Naive B cell (primary cell): ENCODE measurements around the gene RASAL1. TPM values are rescaled to one million over a fixed set of nuclear protein-coding genes. Genes with fewer than 3 reads are reported as not detected.

Experiments
- ATAC-seq, 2 donors: fragments of 150-1000 bp; cut with Tn5 transposase; 2 replicates each; pipeline ENCODE4 v1.10.0; 2021; ENCODE audit warnings: low read depth in 2 of 2, mild to moderate bottlenecking in 2 of 2, moderate library complexity in 2 of 2
- DNase-seq: peaks from one replicate; pipeline ENCODE4 v3.0.0; 2022
- H3K27ac Mint-ChIP-seq, 6 donors: one replicate each; pipeline ENCODE4 v1.8.0; 2020 to 2022; ENCODE audit warnings: mild to moderate bottlenecking in 6 of 6, mixed read lengths in 6 of 6, moderate library complexity in 5 of 6, inconsistent platforms in 2 of 6
- H3K27me3 Mint-ChIP-seq, 3 donors: one replicate each; pipeline ENCODE4 v1.8.0; 2021 to 2022; ENCODE audit warnings: mixed read lengths in 3 of 3, mild to moderate bottlenecking in 1 of 3
- H3K36me3 Mint-ChIP-seq, 2 donors: one replicate each; pipeline ENCODE4 v1.8.0; 2020 to 2022; ENCODE audit warnings: mixed read lengths in 2 of 2, inconsistent platforms in 1 of 2, mild to moderate bottlenecking in 1 of 2
- H3K4me1 Mint-ChIP-seq, 3 donors: one replicate each; pipeline ENCODE4 v1.8.0; 2020 to 2022; ENCODE audit warnings: mixed read lengths in 3 of 3, inconsistent platforms in 1 of 3, mild to moderate bottlenecking in 1 of 3, moderate library complexity in 1 of 3
- H3K4me3 Mint-ChIP-seq, 8 donors: one replicate each; pipeline ENCODE4 v1.8.0; 2020 to 2022; ENCODE audit warnings: mild to moderate bottlenecking in 8 of 8, mixed read lengths in 8 of 8, moderate library complexity in 8 of 8, inconsistent platforms in 2 of 8
- H3K9me3 Mint-ChIP-seq, 7 donors: one replicate each; pipeline ENCODE4 v1.8.0; 2020 to 2022; ENCODE audit warnings: mixed read lengths in 7 of 7, mild to moderate bottlenecking in 5 of 7, inconsistent platforms in 2 of 7, moderate library complexity in 1 of 7
- polyA plus RNA-seq, 6 donors: library from polyadenylated mRNA; unstranded; fragments of 300-500 nt; fragmentation: Illumina TruSeq; gene quantifications; one replicate each; pipeline ENCODE4 v1.2.3, GENCODE V29; 2021; ENCODE audit warnings: low read depth in 6 of 6

RASAL1 gene
- polyA plus RNA-seq, 6 donors from 2014 or later: 0.17 to 0.48 (median 0.41) TPM; not detected in 2

- H3K27me3 Mint-ChIP-seq: no peaks in the 10 kb centered on the region
- peaks cover 62 to 70% (median 62%) of the 10 kb centered on the region in 3 donors for H3K4me1 Mint-ChIP-seq
- peak overlapping the region in 4 of 6 donors; percentile 33 to 92 (median 80) for H3K27ac Mint-ChIP-seq
- no peaks in the 10 kb centered on the region for H3K9me3 Mint-ChIP-seq
- ATAC-seq (no peak), DNase-seq (no peak)
- H3K4me3 Mint-ChIP-seq: peak overlapping the region in 7 of 8 donors; percentile 59 to 93 (median 76)
- H3K36me3 Mint-ChIP-seq: no peaks in the 10 kb centered on the region
Measured at GRCh38 chr12:113054948-113055486, 80.5 kb downstream of the RASAL1 start.

- Mint-ChIP-seq H3K27ac (peak overlapping the region; percentile 6 to 99 (median 82)), H3K4me3 (peak overlapping the region; percentile 55 to 87 (median 78)), H3K4me1 (peaks cover 71 to 83% (median 78%) of the 10 kb centered on the region in 3 donors), H3K36me3 (no peaks in the 10 kb centered on the region), H3K27me3 (no peaks in the 10 kb centered on the region), H3K9me3 (no peaks in the 10 kb centered on the region)
- DNase-seq (no peak), ATAC-seq (no peak)
Measured at GRCh38 chr12:113052326-113052725, 83.2 kb downstream of the RASAL1 start.

- H3K27ac Mint-ChIP-seq: peak overlapping the region in 5 of 6 donors; percentile 78 to 98 (median 93)
- H3K4me3 Mint-ChIP-seq: peak overlapping the region; percentile 55 to 87 (median 78)
- peaks cover 71 to 83% (median 78%) of the 10 kb centered on the region in 3 donors for H3K4me1 Mint-ChIP-seq
- no peak for ATAC-seq
- no peak for DNase-seq
- H3K9me3 Mint-ChIP-seq: no peaks in the 10 kb centered on the region
- H3K27me3 Mint-ChIP-seq: no peaks in the 10 kb centered on the region
- H3K36me3 Mint-ChIP-seq: no peaks in the 10 kb centered on the region
Measured at GRCh38 chr12:113051759-113052158, 83.8 kb downstream of the RASAL1 start.

GRCh38 chr12:113050795-113051194 lies 84.8 kb downstream of the RASAL1 start:
- H3K9me3 Mint-ChIP-seq: no peaks in the 10 kb centered on the region
- H3K4me1 Mint-ChIP-seq: peaks cover 65 to 77% (median 72%) of the 10 kb centered on the region in 3 donors
- DNase-seq: peak; percentile 74
- peak overlapping the region; percentile 74 to 98 (median 88) for H3K27ac Mint-ChIP-seq
- no peaks in the 10 kb centered on the region for H3K36me3 Mint-ChIP-seq
- H3K4me3 Mint-ChIP-seq: peak overlapping the region; percentile 37 to 86 (median 68)
- no peaks in the 10 kb centered on the region for H3K27me3 Mint-ChIP-seq
- peak; percentile 90 to 91 for ATAC-seq

GRCh38 chr12:113049976-113050742 lies 85.4 kb downstream of the RASAL1 start:
- no peaks in the 10 kb centered on the region for H3K27me3 Mint-ChIP-seq
- no peaks in the 10 kb centered on the region for H3K9me3 Mint-ChIP-seq
- H3K4me3 Mint-ChIP-seq: peak overlapping the region; percentile 37 to 86 (median 68)
- H3K36me3 Mint-ChIP-seq: no peaks in the 10 kb centered on the region
- no peak for DNase-seq
- ATAC-seq: peak; percentile 35
- peaks cover 61 to 70% (median 66%) of the 10 kb centered on the region in 3 donors for H3K4me1 Mint-ChIP-seq
- H3K27ac Mint-ChIP-seq: peak overlapping the region; percentile 74 to 98 (median 88)

Other genes with a start within 250 kb of the RASAL1 start
- 100 to 1,000 TPM in 1 of 6 donors, 10 to 100 TPM in 5; 57.4 to 112 (median 74.5) TPM for gene OAS1, start 228.8 kb downstream of the RASAL1 start, polyA plus RNA-seq
- gene OAS3, start 197.3 kb downstream of the RASAL1 start, polyA plus RNA-seq: 1 to 10 TPM; 2.9 to 8.6 (median 6.9) TPM
- 10 to 100 TPM; 15.4 to 56.4 (median 37.2) TPM for gene OAS2, start 157.2 kb downstream of the RASAL1 start, polyA plus RNA-seq
- 10 to 100 TPM in 3 of 6 donors, 1 to 10 TPM in 3; 1.9 to 16.8 (median 9.8) TPM for gene DTX1, start 79.0 kb downstream of the RASAL1 start, polyA plus RNA-seq
- gene CFAP73, start 14.0 kb upstream of the RASAL1 start, polyA plus RNA-seq: 1 to 10 TPM in 1 of 6 donors, not detected in 5; 1.2 TPM
- 10 to 100 TPM in 5 of 6 donors, 1 to 10 TPM in 1; 9.0 to 45.5 (median 25.4) TPM for gene DDX54, start 49.7 kb upstream of the RASAL1 start, polyA plus RNA-seq
- gene RITA1, start 50.0 kb upstream of the RASAL1 start, polyA plus RNA-seq: 10 to 100 TPM; 21.0 to 31.9 (median 24.1) TPM
- 10 to 100 TPM in 5 of 6 donors, 1 to 10 TPM in 1; 8.8 to 26.2 (median 18.9) TPM for gene TPCN1, start 85.7 kb upstream of the RASAL1 start, polyA plus RNA-seq
- 10 to 100 TPM in 5 of 6 donors, 1 to 10 TPM in 1; 5.3 to 35.1 (median 14.6) TPM for gene SLC8B1, start 199.3 kb upstream of the RASAL1 start, polyA plus RNA-seq
- gene PLBD2, start 222.8 kb upstream of the RASAL1 start, polyA plus RNA-seq: 1 to 10 TPM; 1.4 to 6.0 (median 2.6) TPM